HL-60 (cell line): ENCODE data around the gene LGI2.

Experiments used
- CTCF ChIP-seq: IDR thresholded peaks from one replicate; pipeline ENCODE4 v1.5.1; 2011; ENCODE audit warnings: low read length, control low read depth, inconsistent platforms; ENCODE audit not compliant: insufficient read depth
- GABPA ChIP-seq: IDR thresholded peaks from 2 replicates; pipeline ENCODE4 v1.6.1; 2012; ENCODE audit warnings: low read depth

- TF ChIP-seq CTCF = no peak
- TF ChIP-seq GABPA = no peak
Observed at GRCh38 chr4:24995346-24995919, 35.3 kb downstream of the LGI2 start.
